Endothelial cell of umbilical vein (primary cell): ENCODE data around the gene TP53BP1. TPM values are rescaled to one million over a fixed set of nuclear protein-coding genes. Genes with fewer than 3 reads are reported as not detected.

Experiments used
- BruUV-seq: library from RNA; stranded (reverse); fragments of 400-500 nt; replicated peaks from 2 replicates; lab custom pipeline; 2021; lab: Mats Ljungman, UMichigan
- CTCF ChIA-PET: fragments of 300-600, 350-600 bp; sonication (Branson Sonifier 250); formaldehyde crosslinking; loops from one replicate; lab custom pipeline; 2021; ENCODE audit warnings: antibody characterized with exemption, inconsistent platforms; lab: Charles Lee
- POLR2A ChIA-PET: fragments of 300-600, 350-600 bp; sonication (Branson Sonifier 250); formaldehyde crosslinking; loops from one replicate; lab custom pipeline; 2021; ENCODE audit warnings: antibody characterized with exemption, inconsistent platforms; lab: Charles Lee
- DNase-seq: peaks from one replicate; pipeline ENCODE4 v3.0.0-alpha.2; 2011; ENCODE audit warnings: low read depth, low spot score
- FAIRE-seq: peaks from 2 replicates; lab custom pipeline; 2011; peaks lifted over from hg19 to GRCh38; lab: Jason Lieb, UNC
- H2AFZ ChIP-seq: 2 replicates; pipeline ENCODE4 v1.6.0; 2012; ENCODE audit warnings: low read depth, low read length, control low read depth, inconsistent platforms
- H3K27ac ChIP-seq: 2 replicates; pipeline ENCODE4 v1.5.1; 2011; ENCODE audit warnings: low read depth, mild to moderate bottlenecking, control low read depth, low read length, moderate library complexity; ENCODE audit not compliant: insufficient read depth
- H3K27me3 ChIP-seq, 2 experiments: 2 replicates each; pipeline versions ENCODE4 v1.6.0 to v1.6.1; 2011; ENCODE audit warnings: low read length in 2 of 2, mixed read lengths in 1 of 2; ENCODE audit not compliant: control insufficient read depth in 2 of 2, insufficient read depth in 2 of 2
- H3K36me3 ChIP-seq, 2 experiments: 2 replicates in 1 of 2; 3 replicates in 1 of 2; pipeline ENCODE4 v1.5.1; 2011; ENCODE audit warnings: low read length in 2 of 2, mild to moderate bottlenecking in 1 of 2, moderate library complexity in 1 of 2; ENCODE audit not compliant: control insufficient read depth in 2 of 2, insufficient read depth in 2 of 2; ENCODE audit errors: extremely low read depth in 1 of 2
- H3K4me1 ChIP-seq: 3 replicates; pipeline ENCODE4 v1.5.1; 2011; ENCODE audit warnings: mild to moderate bottlenecking, low read length; ENCODE audit not compliant: control insufficient read depth, insufficient read depth; ENCODE audit errors: extremely low read depth
- H3K4me2 ChIP-seq: 2 replicates; pipeline ENCODE4 v1.6.1; 2011; ENCODE audit warnings: low read length, control low read depth, mixed read lengths; ENCODE audit not compliant: insufficient read depth
- H3K4me3 ChIP-seq, 3 experiments: fragments of 200-600 bp in 1 of 3; sonication (generic), shearing (Covaris generic) in 1 of 3; replicated peaks in 1 of 3; 2 replicates each; pipeline ENCODE4 v1.5.1; 2011 to 2016; ENCODE audit warnings: control low read depth in 3 of 3, low read length in 3 of 3, mild to moderate bottlenecking in 2 of 3, inconsistent platforms in 1 of 3, low read depth in 1 of 3, moderate library complexity in 1 of 3; ENCODE audit not compliant: insufficient read depth in 1 of 3
- H3K79me2 ChIP-seq: 2 replicates; pipeline ENCODE4 v1.6.0; 2012; ENCODE audit warnings: low read length, inconsistent platforms; ENCODE audit not compliant: control insufficient read depth, insufficient read depth
- H3K9ac ChIP-seq: replicated peaks from 2 replicates; pipeline ENCODE3; 2011; ENCODE audit warnings: low read length, control low read depth; ENCODE audit not compliant: insufficient read depth; ENCODE audit errors: extremely low read depth
- H3K9me1 ChIP-seq: replicated peaks from 3 replicates; pipeline ENCODE4 v1.6.0; 2011; ENCODE audit warnings: mild to moderate bottlenecking, low read length; ENCODE audit not compliant: control insufficient read depth, insufficient read depth; ENCODE audit errors: extremely low read depth
- H3K9me3 ChIP-seq: replicated peaks from 2 replicates; pipeline ENCODE4 v1.5.1; 2012; ENCODE audit warnings: low read length, inconsistent platforms; ENCODE audit not compliant: control insufficient read depth, insufficient read depth
- H4K20me1 ChIP-seq: replicated peaks from 2 replicates; pipeline ENCODE3; 2011; ENCODE audit warnings: mild to moderate bottlenecking, low read length; ENCODE audit not compliant: control insufficient read depth, insufficient read depth; ENCODE audit errors: extremely low read depth
- EZH2 ChIP-seq: IDR thresholded peaks from 2 replicates; pipeline ENCODE4 v1.6.1; 2012; ENCODE audit warnings: borderline replicate concordance, low read depth, mild to moderate bottlenecking, moderate library complexity, low read length, inconsistent platforms; ENCODE audit not compliant: severe bottlenecking
- FOS ChIP-seq: IDR thresholded peaks from 2 replicates; pipeline ENCODE4 v1.6.1; 2011; ENCODE audit warnings: mild to moderate bottlenecking, low read length, moderate library complexity, borderline replicate concordance; ENCODE audit not compliant: insufficient read depth
- GATA2 ChIP-seq: IDR thresholded peaks from 2 replicates; pipeline ENCODE4 v1.7.0; 2011; ENCODE audit warnings: low read depth, mild to moderate bottlenecking, moderate library complexity, mixed read lengths, low read length; ENCODE audit not compliant: insufficient read length, insufficient read depth
- JUN ChIP-seq: IDR thresholded peaks from 2 replicates; pipeline ENCODE4 v1.6.1; 2011; ENCODE audit warnings: borderline replicate concordance, low read depth; ENCODE audit not compliant: insufficient read length, insufficient read depth
- MYC ChIP-seq: IDR thresholded peaks from one replicate; pipeline ENCODE4 v1.6.1; 2011; ENCODE audit warnings: mild to moderate bottlenecking, low read depth, low read length
- POLR2A ChIP-seq: IDR thresholded peaks from 2 replicates; pipeline ENCODE4 v1.6.1; 2012; ENCODE audit warnings: low read depth, mild to moderate bottlenecking, control low read depth, low read length
- POLR2AphosphoS5 ChIP-seq: IDR thresholded peaks from 2 replicates; pipeline ENCODE4 v1.6.1; 2012; ENCODE audit warnings: low read depth, mild to moderate bottlenecking, control low read depth, low read length, moderate library complexity; ENCODE audit not compliant: insufficient read depth
- dilution Hi-C: fragments of 300-500 bp; cut with MboI; formaldehyde crosslinking; loops from one replicate; pipeline ENCODE4 v1.15.0; 2019; ENCODE audit warnings: low sequenced_read_pairs; ENCODE audit not compliant: extremely low pct_ligation_motif_present
- intact Hi-C: fragments of 100-400 bp; cut with micrococcal nuclease; formaldehyde crosslinking; loops from one replicate; pipeline ENCODE4 v1.10.0; 2022
- polyA plus RNA-seq, 4 experiments: library from polyadenylated mRNA; depleted of rRNA in 3 of 4; stranded (reverse) in 3 of 4; unstranded in 1 of 4; fragments of >200 nt; gene quantifications; 2 replicates each; pipeline versions ENCODE4 v1.2.1 to v1.2.3, GENCODE V29; 2011 to 2012; ENCODE audit warnings: missing spikeins in 1 of 4
- total RNA-seq: library from RNA; stranded (reverse); gene quantifications from 2 replicates; pipeline ENCODE4 v1.2.3, GENCODE V29; 2021
- TF ChIP-seq, protein P1 (sequence below): IDR thresholded peaks from 2 replicates; pipeline ENCODE4 v1.6.1; 2011; ENCODE audit not compliant: insufficient read depth, insufficient read length
- TF ChIP-seq, protein P2 (sequence below), 2 donors: IDR thresholded peaks; 1 replicate in 1 of 2; 2 replicates in 1 of 2; pipeline ENCODE4 v1.5.1; 2011; ENCODE audit warnings: low read length in 2 of 2, mild to moderate bottlenecking in 2 of 2, moderate library complexity in 2 of 2, control low read depth in 1 of 2, inconsistent platforms in 1 of 2, low read depth in 1 of 2; ENCODE audit not compliant: insufficient read depth in 1 of 2; ENCODE audit errors: extremely low read depth in 1 of 2

Gene TP53BP1
- total and polyA plus RNA-seq, 2 donors (not counting 3 experiments of a cell fraction or from before 2014, with no cell fraction given) = 28.1 to 59.5 TPM

DNA sequence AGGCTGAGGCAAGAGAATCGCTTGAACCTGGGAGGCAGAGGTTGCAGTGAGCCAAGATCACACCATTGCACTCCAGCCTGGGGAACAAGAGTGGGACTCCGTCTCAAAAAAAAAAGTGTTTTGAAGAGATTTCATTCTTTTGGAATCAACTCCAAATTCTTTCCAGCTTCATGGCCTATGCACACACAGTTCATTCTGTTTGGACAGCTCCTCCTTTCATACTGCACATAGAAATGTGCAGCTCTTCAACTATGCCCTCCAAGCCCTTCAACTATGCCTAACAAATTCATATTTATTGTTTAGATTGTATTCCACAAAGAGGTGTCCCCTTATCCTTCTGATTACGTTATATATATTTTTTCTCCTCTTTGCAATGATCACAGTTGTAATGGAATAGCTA, 4.2 kb downstream of the TP53BP1 start:
- TF ChIP-seq, protein P1, sequence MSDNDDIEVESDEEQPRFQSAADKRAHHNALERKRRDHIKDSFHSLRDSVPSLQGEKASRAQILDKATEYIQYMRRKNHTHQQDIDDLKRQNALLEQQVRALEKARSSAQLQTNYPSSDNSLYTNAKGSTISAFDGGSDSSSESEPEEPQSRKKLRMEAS = no peak
- TF ChIP-seq EZH2 = no peak
- no peak for TF ChIP-seq GATA2
- TF ChIP-seq POLR2AphosphoS5 = no peak
- no peak for TF ChIP-seq POLR2A
- no peak for TF ChIP-seq MYC
- no peak for TF ChIP-seq FOS
- TF ChIP-seq, protein P2, sequence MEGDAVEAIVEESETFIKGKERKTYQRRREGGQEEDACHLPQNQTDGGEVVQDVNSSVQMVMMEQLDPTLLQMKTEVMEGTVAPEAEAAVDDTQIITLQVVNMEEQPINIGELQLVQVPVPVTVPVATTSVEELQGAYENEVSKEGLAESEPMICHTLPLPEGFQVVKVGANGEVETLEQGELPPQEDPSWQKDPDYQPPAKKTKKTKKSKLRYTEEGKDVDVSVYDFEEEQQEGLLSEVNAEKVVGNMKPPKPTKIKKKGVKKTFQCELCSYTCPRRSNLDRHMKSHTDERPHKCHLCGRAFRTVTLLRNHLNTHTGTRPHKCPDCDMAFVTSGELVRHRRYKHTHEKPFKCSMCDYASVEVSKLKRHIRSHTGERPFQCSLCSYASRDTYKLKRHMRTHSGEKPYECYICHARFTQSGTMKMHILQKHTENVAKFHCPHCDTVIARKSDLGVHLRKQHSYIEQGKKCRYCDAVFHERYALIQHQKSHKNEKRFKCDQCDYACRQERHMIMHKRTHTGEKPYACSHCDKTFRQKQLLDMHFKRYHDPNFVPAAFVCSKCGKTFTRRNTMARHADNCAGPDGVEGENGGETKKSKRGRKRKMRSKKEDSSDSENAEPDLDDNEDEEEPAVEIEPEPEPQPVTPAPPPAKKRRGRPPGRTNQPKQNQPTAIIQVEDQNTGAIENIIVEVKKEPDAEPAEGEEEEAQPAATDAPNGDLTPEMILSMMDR (IDR thresholded peaks at IDR 0.05; ENCODE audit: extremely low read depth in 1 of 2, insufficient read depth in 1 of 2, low read depth in 1 of 2, low read length in 2 of 2) = no peak
- no peak for TF ChIP-seq JUN
- no peak for DNase-seq
- POLR2A ChIA-PET = no interaction called here
- H3K4me1 ChIP-seq = peaks cover 18% of the 10 kb centered on the region
- CTCF ChIA-PET = interaction anchor here (0.8 to 2.2 kb wide), 5 partner anchors 12 to 48 kb away, joined by 3 to 12 read pairs (median 4); no protein-coding TSS in a partner anchor
- peaks cover 4 to 7% of the 10 kb centered on the region in 2 experiments for H3K36me3 ChIP-seq
- intact Hi-C loops (no loop called here), dilution Hi-C loops (no loop called here)
- peaks cover 5% of the 10 kb centered on the region for H3K79me2 ChIP-seq
- no peak overlapping the region for H2AFZ ChIP-seq
- no peak for FAIRE-seq
- H3K27ac ChIP-seq = no peak overlapping the region
- H4K20me1 ChIP-seq = no peaks in the 10 kb centered on the region
- no peak overlapping the region for H3K9ac ChIP-seq
- no peaks in the 10 kb centered on the region for H3K9me3 ChIP-seq
- H3K4me2 ChIP-seq = no peak overlapping the region
- no peaks in the 10 kb centered on the region for H3K9me1 ChIP-seq
- no TSS peak for BruUV-seq
- H3K4me3 ChIP-seq = no peak overlapping the region
- H3K27me3 ChIP-seq = no peaks in the 10 kb centered on the region
